A549 (cell line): ENCODE measurements around the gene ZBTB38. TPM values are rescaled to one million over a fixed set of nuclear protein-coding genes. Genes with fewer than 3 reads are reported as not detected.

Experiments
- ATAC-seq, 2 experiments: fragments of 200-7000 bp in 1 of 2; fragments of >200 bp in 1 of 2; cut with Nextera tagmentation in 1 of 2; cut with Tn5 transposase in 1 of 2; 3 replicates each; pipeline versions ENCODE4 v1.8.0 to v1.9.1; 2018 to 2020; ENCODE audit warnings: mild to moderate bottlenecking in 1 of 2, moderate library complexity in 1 of 2
- CTCF ChIA-PET: fragments of 300-600 bp; sonication (Branson Sonifier 250); formaldehyde crosslinking; extraction: SDS; loops from one replicate; lab custom pipeline; 2021; ENCODE audit warnings: antibody characterized with exemption, inconsistent platforms; lab: Yijun Ruan, JAX
- POLR2A ChIA-PET: fragments of 350-600 bp; formaldehyde crosslinking; extraction: SDS; loops from one replicate; lab custom pipeline; 2021; ENCODE audit warnings: antibody characterized with exemption, inconsistent platforms; lab: Yijun Ruan, JAX
- DNase-seq, 2 experiments: peaks; one replicate each; pipeline versions ENCODE4 v3.0.0 to v3.0.0-alpha.2; 2011 to 2016; ENCODE audit warnings: low read depth in 1 of 2, low spot score in 1 of 2
- FAIRE-seq: peaks from 2 replicates; lab custom pipeline; 2011; peaks lifted over from hg19 to GRCh38; lab: Jason Lieb, UNC
- H3K27ac ChIP-seq, 2 experiments: fragments of >200 bp; sonication (Bioruptor Twin); formaldehyde crosslinking; 3 replicates each; pipeline ENCODE4 v1.5.1; 2016 to 2017
- H3K4me1 ChIP-seq: fragments of >200 bp; sonication (Bioruptor Twin); formaldehyde crosslinking; 3 replicates; pipeline ENCODE4 v1.6.1; 2016
- H3K4me2 ChIP-seq: fragments of >200 bp; sonication (Bioruptor Twin); formaldehyde crosslinking; 3 replicates; pipeline ENCODE4 v1.6.1; 2016
- H3K4me3 ChIP-seq: fragments of >200 bp; sonication (Bioruptor Twin); formaldehyde crosslinking; 3 replicates; pipeline ENCODE4 v1.5.1; 2016
- H3K9me3 ChIP-seq: fragments of >200 bp; sonication (Bioruptor Twin); formaldehyde crosslinking; 3 replicates; pipeline ENCODE4 v1.6.1; 2016
- BCL3 ChIP-seq: fragments of >200 bp; sonication (Bioruptor Twin); formaldehyde crosslinking; IDR thresholded peaks from 3 replicates; pipeline ENCODE4 v1.6.1; 2016
- CBX2 ChIP-seq: fragments of 200-600 bp; sonication (generic); IDR thresholded peaks from 2 replicates; pipeline ENCODE4 v1.6.1; 2016; ENCODE audit warnings: low read depth, mild to moderate bottlenecking, borderline replicate concordance
- CHD2 ChIP-seq: fragments of 150-350 bp; IDR thresholded peaks from 2 replicates; pipeline ENCODE4 v1.6.1; 2014; ENCODE audit warnings: low read length; ENCODE audit not compliant: partially characterized antibody
- CHD4 ChIP-seq: fragments of 200-600 bp; sonication (generic); IDR thresholded peaks from 2 replicates; pipeline ENCODE4 v1.6.1; 2016; ENCODE audit warnings: antibody characterized with exemption, mild to moderate bottlenecking, borderline replicate concordance
- CTCF ChIP-seq: fragments of >200 bp; sonication (Bioruptor Twin); formaldehyde crosslinking; IDR thresholded peaks from 3 replicates; pipeline ENCODE4 v1.5.1; 2016
- EHF ChIP-seq: fragments of 250-450 bp; sonication (Bioruptor Pico); IDR thresholded peaks from 2 replicates; pipeline ENCODE4 v1.5.0; 2020; ENCODE audit warnings: mild to moderate bottlenecking
- EHMT2 ChIP-seq: fragments of 200-600 bp; sonication (generic); IDR thresholded peaks from 2 replicates; pipeline ENCODE4 v1.6.1; 2016; ENCODE audit warnings: antibody characterized with exemption, low read depth, mild to moderate bottlenecking, moderate library complexity
- EP300 ChIP-seq, 2 experiments: fragments of >200 bp; sonication (Bioruptor Twin); formaldehyde crosslinking; IDR thresholded peaks; 2 replicates in 1 of 2; 3 replicates in 1 of 2; pipeline ENCODE4 v1.6.1; 2016 to 2017
- JUN ChIP-seq, 2 experiments: fragments of >200 bp; sonication (Bioruptor Twin); formaldehyde crosslinking; IDR thresholded peaks; 2 replicates in 1 of 2; 3 replicates in 1 of 2; pipeline ENCODE4 v1.6.1; 2016 to 2017
- JUNB ChIP-seq: fragments of >200 bp; sonication (Bioruptor Twin); formaldehyde crosslinking; IDR thresholded peaks from 2 replicates; pipeline ENCODE4 v1.6.1; 2016
- KDM5A ChIP-seq: fragments of 200-600 bp; sonication (generic); IDR thresholded peaks from 2 replicates; pipeline ENCODE4 v1.6.1; 2016; ENCODE audit warnings: antibody characterized with exemption, mild to moderate bottlenecking
- MAX ChIP-seq: IDR thresholded peaks from 2 replicates; pipeline ENCODE4 v1.6.1; 2012
- PHF8 ChIP-seq: fragments of 200-600 bp; sonication (generic); IDR thresholded peaks from 2 replicates; pipeline ENCODE4 v1.6.1; 2016; ENCODE audit warnings: low read depth, mild to moderate bottlenecking, antibody characterized with exemption, moderate library complexity, borderline replicate concordance
- POLR2AphosphoS2 ChIP-seq: conservative IDR thresholded peaks from 2 replicates; pipeline ENCODE4 v1.6.1; 2012; ENCODE audit warnings: low read length, improper control_type of control experiment, inconsistent platforms
- RFX5 ChIP-seq: fragments of 450-650 bp; IDR thresholded peaks from 2 replicates; pipeline ENCODE4 v1.7.1; 2014; ENCODE audit warnings: antibody characterized with exemption, mild to moderate bottlenecking, moderate library complexity
- SREBF2 ChIP-seq: fragments of 450-650 bp; IDR thresholded peaks from 2 replicates; pipeline ENCODE4 v1.6.1; 2014; ENCODE audit warnings: mild to moderate bottlenecking, moderate library complexity
- TFCP2L1 ChIP-seq: fragments of 250-450 bp; sonication (Bioruptor Pico); IDR thresholded peaks from 2 replicates; pipeline ENCODE4 v1.5.0; 2021; ENCODE audit warnings: mild to moderate bottlenecking
- WGBS: methylation state at CpG from one replicate; pipeline ENCODE4 v1.1.6; 2017; ENCODE audit errors: missing lambda C conversion rate; 5-methylcytosine and 5-hydroxymethylcytosine counted together
- polyA plus RNA-seq, 4 experiments: library from polyadenylated mRNA; depleted of rRNA in 3 of 4; stranded (reverse); fragments of >200 nt; fragmentation: RNase III in 1 of 4; extraction: RNeasy Plus Mini Kit Qiagen cat#74134 plus additional on column Dnase treatment in 1 of 4; gene quantifications; 2 replicates in 3 of 4; 3 replicates in 1 of 4; pipeline ENCODE4 v1.2.3, GENCODE V29; 2011 to 2017
- TF ChIP-seq, protein P1 (sequence below): IDR thresholded peaks from 2 replicates; pipeline ENCODE4 v1.6.1; 2012; ENCODE audit warnings: low read depth, borderline replicate concordance
- TF ChIP-seq, protein P2 (sequence below): fragments of 150-350 bp; IDR thresholded peaks from 2 replicates; pipeline ENCODE4 v1.6.1; 2014; ENCODE audit warnings: low read depth, mild to moderate bottlenecking, low read length

Gene ZBTB38
- polyA plus RNA-seq, 2 of the 4 experiments (the other 2 are of a cell fraction) = 72.0 to 110 TPM

GRCh38 chr3:141402476-141403171 lies 34.3 kb downstream of the ZBTB38 start:
- ChIA-PET POLR2A (interaction anchor here (1.2 to 2.2 kb wide), 2 partner anchors 10 to 42 kb away, joined by 4 to 7 read pairs; no protein-coding TSS in a partner anchor), CTCF (interaction anchor here (0.9 to 3.2 kb wide), 7 partner anchors 9 to 91 kb away, joined by 3 to 15 read pairs (median 8); no protein-coding TSS in a partner anchor)
- H3K9me3 ChIP-seq = no peaks in the 10 kb centered on the region
- peaks cover 84% of the 10 kb centered on the region for H3K4me1 ChIP-seq
- DNase-seq (peak; percentile 45 to 74), ATAC-seq (peak; percentile 82), FAIRE-seq (no peak)
- TF ChIP-seq JUN (IDR thresholded peaks at IDR 0.05) (peak in 1 of 2 experiments; percentile 12; a peak in 3 of 5 replicates), BCL3 (0 out of 3 replicates have a peak, but pooled peaks have one; percentile 0), MAX (no peak; the same call in 1 of the 2 replicates), TFCP2L1 (CRISPR knock-in tag) (0 out of 2 replicates have a peak, but pooled peaks have one; percentile 11)
- 9% methylated on average over 26 of the region's 58 CpGs for WGBS
- peak overlapping the region; percentile 99 to 100 for H3K27ac ChIP-seq
- peak overlapping the region; percentile 88 for H3K4me2 ChIP-seq
- peak overlapping the region; percentile 66 for H3K4me3 ChIP-seq

DNA sequence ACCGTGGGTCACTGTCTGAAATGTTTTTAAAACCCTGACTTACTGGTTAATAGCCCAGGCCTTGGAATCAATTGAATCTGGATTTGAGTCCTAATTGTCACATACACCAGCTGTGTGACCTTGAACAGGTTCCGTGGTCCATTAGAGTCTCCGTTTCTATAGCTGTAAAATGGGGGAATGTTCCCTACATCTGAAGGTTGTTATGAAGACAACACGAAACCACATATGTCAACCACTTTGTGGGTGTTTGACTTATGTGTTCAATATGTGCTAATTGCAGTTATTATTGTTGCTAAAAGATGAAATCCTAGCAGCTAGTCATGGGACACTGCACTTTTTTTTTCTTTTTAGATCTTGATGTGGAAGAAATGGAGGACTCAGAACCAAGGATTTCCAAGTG lies 35.3 kb downstream of the ZBTB38 start:
- TF ChIP-seq CBX2 = no peak
- TF ChIP-seq CTCF = no peak
- TF ChIP-seq POLR2AphosphoS2 = no peak
- no peak for TF ChIP-seq RFX5
- no peak for TF ChIP-seq PHF8
- no peak for TF ChIP-seq EP300 (IDR thresholded peaks at IDR 0.05)
- TF ChIP-seq, protein P1, sequence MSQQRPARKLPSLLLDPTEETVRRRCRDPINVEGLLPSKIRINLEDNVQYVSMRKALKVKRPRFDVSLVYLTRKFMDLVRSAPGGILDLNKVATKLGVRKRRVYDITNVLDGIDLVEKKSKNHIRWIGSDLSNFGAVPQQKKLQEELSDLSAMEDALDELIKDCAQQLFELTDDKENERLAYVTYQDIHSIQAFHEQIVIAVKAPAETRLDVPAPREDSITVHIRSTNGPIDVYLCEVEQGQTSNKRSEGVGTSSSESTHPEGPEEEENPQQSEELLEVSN = no peak
- no peak for TF ChIP-seq CHD4
- TF ChIP-seq SREBF2 = no peak
- TF ChIP-seq EHF = no peak
- TF ChIP-seq JUNB = no peak
- no peak for TF ChIP-seq KDM5A
- TF ChIP-seq EHMT2 = no peak
- TF ChIP-seq, protein P2, sequence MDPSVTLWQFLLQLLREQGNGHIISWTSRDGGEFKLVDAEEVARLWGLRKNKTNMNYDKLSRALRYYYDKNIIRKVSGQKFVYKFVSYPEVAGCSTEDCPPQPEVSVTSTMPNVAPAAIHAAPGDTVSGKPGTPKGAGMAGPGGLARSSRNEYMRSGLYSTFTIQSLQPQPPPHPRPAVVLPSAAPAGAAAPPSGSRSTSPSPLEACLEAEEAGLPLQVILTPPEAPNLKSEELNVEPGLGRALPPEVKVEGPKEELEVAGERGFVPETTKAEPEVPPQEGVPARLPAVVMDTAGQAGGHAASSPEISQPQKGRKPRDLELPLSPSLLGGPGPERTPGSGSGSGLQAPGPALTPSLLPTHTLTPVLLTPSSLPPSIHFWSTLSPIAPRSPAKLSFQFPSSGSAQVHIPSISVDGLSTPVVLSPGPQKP = no peak
- TF ChIP-seq CHD2 = no peak
- DNase-seq (no peak), ATAC-seq (no peak), FAIRE-seq (no peak)
- Histone ChIP-seq H3K9me3 (no peaks in the 10 kb centered on the region), H3K4me1 (peaks cover 92% of the 10 kb centered on the region), H3K27ac (peak overlapping the region; percentile 99 to 100), H3K4me3 (peak overlapping the region; percentile 66), H3K4me2 (peak overlapping the region; percentile 88)
- WGBS = 76% methylated on average over 4 of the region's 4 CpGs
- ChIA-PET POLR2A (no interaction called here), CTCF (interaction anchor here (0.7 to 3.2 kb wide), 9 partner anchors 13 to 158 kb away, joined by 3 to 15 read pairs (median 7); no protein-coding TSS in a partner anchor)
